Neural cell (in vitro differentiated cells): ENCODE results near the gene ICAM3. TPM values are rescaled to one million over a fixed set of nuclear protein-coding genes. Genes with fewer than 3 reads are reported as not detected.

Experiments
- H2AFZ ChIP-seq: fragments of 200-600, 300-800 bp; sonication (generic), shearing (Covaris generic); 2 replicates; pipeline ENCODE4 v1.6.0; 2014; ENCODE audit warnings: low read depth, mild to moderate bottlenecking, antibody characterized with exemption, low read length, moderate library complexity
- H3F3A ChIP-seq: fragments of 200-600 bp; shearing (Covaris generic); 2 replicates; pipeline ENCODE4 v1.6.1; 2016; ENCODE audit warnings: mild to moderate bottlenecking, moderate library complexity, mixed read lengths, antibody characterized with exemption, low read length; ENCODE audit not compliant: insufficient read depth, poor library complexity, severe bottlenecking
- H3K27ac ChIP-seq: fragments of 200-600, 300-800 bp; sonication (generic), shearing (Covaris generic); 2 replicates; pipeline ENCODE4 v1.5.1; 2014; ENCODE audit warnings: mild to moderate bottlenecking, low read length, moderate library complexity
- H3K27me3 ChIP-seq: fragments of 300-800, 200-600 bp; sonication (generic), shearing (Covaris generic); 2 replicates; pipeline ENCODE4 v1.6.0; 2014; ENCODE audit warnings: mild to moderate bottlenecking, low read depth, low read length, moderate library complexity; ENCODE audit not compliant: insufficient read depth
- H3K36me3 ChIP-seq: fragments of 300-800, 200-600 bp; sonication (generic), shearing (Covaris generic); 2 replicates; pipeline ENCODE4 v1.5.1; 2014; ENCODE audit warnings: mild to moderate bottlenecking, antibody characterized with exemption, low read length, moderate library complexity; ENCODE audit not compliant: insufficient read depth
- H3K4me2 ChIP-seq: fragments of 300-800, 200-600 bp; sonication (generic), shearing (Covaris generic); 2 replicates; pipeline ENCODE4 v1.6.0; 2014; ENCODE audit warnings: mild to moderate bottlenecking, low read length
- H3K4me3 ChIP-seq: fragments of 300-800, 200-600 bp; sonication (generic), shearing (Covaris generic); 2 replicates; pipeline ENCODE4 v1.5.1; 2014; ENCODE audit warnings: mild to moderate bottlenecking, low read length, moderate library complexity
- H3K79me2 ChIP-seq: fragments of 200-600 bp; shearing (Covaris generic); replicated peaks from 2 replicates; pipeline ENCODE4 v1.6.0; 2014; ENCODE audit warnings: mild to moderate bottlenecking, low read length, moderate library complexity; ENCODE audit not compliant: insufficient read depth
- H3K9ac ChIP-seq: fragments of 300-800, 200-600 bp; sonication (generic), shearing (Covaris generic); 2 replicates; pipeline ENCODE4 v1.6.1; 2016; ENCODE audit warnings: mild to moderate bottlenecking, low read length, mixed read lengths
- H3K9me2 ChIP-seq: fragments of 200-600 bp; shearing (Covaris generic); 2 replicates; pipeline ENCODE4 v1.6.1; 2016; ENCODE audit warnings: mild to moderate bottlenecking, low read length, mixed read lengths; ENCODE audit not compliant: insufficient read depth
- H3K9me3 ChIP-seq: fragments of 200-600, 300-800 bp; sonication (generic), shearing (Covaris generic); 2 replicates; pipeline ENCODE4 v1.6.1; 2016; ENCODE audit warnings: mild to moderate bottlenecking, mixed run types, low read length, moderate library complexity, mixed read lengths
- H4K20me1 ChIP-seq: fragments of 200-600 bp; shearing (Covaris generic); 2 replicates; pipeline ENCODE4 v1.6.1; 2016; ENCODE audit warnings: mild to moderate bottlenecking, mixed run types; ENCODE audit not compliant: insufficient read depth
- EP300 ChIP-seq: fragments of 450-650 bp; conservative IDR thresholded peaks from 2 replicates; pipeline ENCODE4 v1.6.1; 2014; ENCODE audit warnings: antibody characterized with exemption, mild to moderate bottlenecking, moderate library complexity; ENCODE audit not compliant: poor library complexity, severe bottlenecking
- EZH2 ChIP-seq: fragments of 200-600, 300-800 bp; shearing (Covaris generic), sonication (generic); IDR thresholded peaks from 2 replicates; pipeline ENCODE4 v1.6.1; 2014; ENCODE audit warnings: antibody characterized with exemption, low read length, borderline replicate concordance, mild to moderate bottlenecking; ENCODE audit not compliant: insufficient read depth, poor library complexity, severe bottlenecking
- MXI1 ChIP-seq: fragments of 450-650 bp; conservative IDR thresholded peaks from 2 replicates; pipeline ENCODE4 v1.6.1; 2014; ENCODE audit warnings: antibody characterized with exemption, mild to moderate bottlenecking; ENCODE audit not compliant: poor library complexity, severe bottlenecking
- POLR2AphosphoS5 ChIP-seq: IDR thresholded peaks from 2 replicates; pipeline ENCODE4 v1.6.1; 2012
- RAD21 ChIP-seq: fragments of 450-650 bp; conservative IDR thresholded peaks from 2 replicates; pipeline ENCODE4 v1.6.1; 2014; ENCODE audit warnings: antibody characterized with exemption, mild to moderate bottlenecking, moderate library complexity
- SMC3 ChIP-seq: fragments of 450-650 bp; conservative IDR thresholded peaks from 2 replicates; pipeline ENCODE4 v1.6.1; 2014; ENCODE audit warnings: antibody characterized with exemption, mild to moderate bottlenecking, moderate library complexity; ENCODE audit not compliant: poor library complexity
- TAF1 ChIP-seq: IDR thresholded peaks from 2 replicates; pipeline ENCODE4 v1.6.1; 2012; ENCODE audit warnings: low read depth
- polyA plus RNA-seq: library from polyadenylated mRNA; depleted of rRNA; stranded (reverse); fragments of >200 nt; gene quantifications from 2 replicates; pipeline ENCODE4 v1.2.3, GENCODE V29; 2014
- TF ChIP-seq, protein P1 (sequence below): fragments of 450-650 bp; IDR thresholded peaks from 2 replicates; pipeline ENCODE4 v1.5.1; 2014; ENCODE audit warnings: antibody characterized with exemption, mild to moderate bottlenecking, moderate library complexity; ENCODE audit not compliant: poor library complexity, severe bottlenecking
- TF ChIP-seq, protein P2 (sequence below): IDR thresholded peaks from 2 replicates; pipeline ENCODE4 v1.6.1; 2012; ENCODE audit warnings: borderline replicate concordance

ICAM3 gene
- polyA plus RNA-seq, 1 donor from 2014 or later = 0.53 TPM

DNA sequence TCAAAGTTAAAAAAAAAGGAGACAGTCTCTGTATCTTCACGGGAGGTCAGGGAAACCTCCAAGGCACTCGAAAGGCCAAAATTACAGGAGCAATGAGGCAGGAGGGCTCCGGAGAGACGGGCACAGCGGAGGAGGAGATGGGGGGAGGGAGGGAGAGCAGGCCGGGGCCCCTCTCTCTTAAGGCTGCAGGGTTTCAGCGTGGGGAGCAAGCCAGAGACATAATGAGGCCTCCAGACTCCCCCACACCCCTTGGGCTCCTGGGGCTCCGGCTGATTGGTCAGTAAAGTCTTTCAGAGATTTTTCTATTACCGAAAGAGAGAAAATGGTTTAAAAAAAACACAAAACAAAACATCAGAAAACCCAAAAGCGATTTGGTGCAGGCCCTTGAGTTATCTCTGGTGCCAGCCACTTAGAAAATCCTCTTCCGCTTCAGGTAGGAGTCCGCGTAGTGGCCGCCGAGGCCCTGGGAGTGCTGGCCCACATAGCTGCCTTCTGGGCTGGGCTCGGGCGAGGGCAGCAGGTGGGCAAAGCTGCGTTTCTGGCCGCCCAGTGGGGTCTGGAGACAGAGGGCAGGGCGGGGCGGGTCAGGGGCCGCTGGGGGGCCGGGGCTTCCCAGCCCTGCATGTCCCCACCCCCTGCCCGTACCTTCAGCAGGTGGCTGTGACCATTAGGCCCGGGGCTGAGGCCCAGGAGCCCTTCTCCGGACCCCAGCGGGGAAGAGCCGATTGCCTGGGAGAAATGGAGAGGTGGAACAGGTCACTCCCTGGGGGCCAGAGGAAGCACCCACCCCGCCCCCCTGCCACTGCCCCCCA is 22.2 kb downstream of the ICAM3 start:
- H2AFZ ChIP-seq = no peak overlapping the region
- H3K9ac ChIP-seq = no peak overlapping the region
- H3K9me3 ChIP-seq = no peaks in the 10 kb centered on the region
- no peak overlapping the region for H3K4me2 ChIP-seq
- H4K20me1 ChIP-seq = no peaks in the 10 kb centered on the region
- no peak overlapping the region for H3K4me3 ChIP-seq
- H3F3A ChIP-seq = no peaks in the 10 kb centered on the region
- no peak overlapping the region for H3K27ac ChIP-seq
- no peaks in the 10 kb centered on the region for H3K36me3 ChIP-seq
- H3K27me3 ChIP-seq = no peaks in the 10 kb centered on the region
- no peaks in the 10 kb centered on the region for H3K79me2 ChIP-seq
- H3K9me2 ChIP-seq = no peaks in the 10 kb centered on the region
- no peak for TF ChIP-seq EZH2
- TF ChIP-seq, protein P1, sequence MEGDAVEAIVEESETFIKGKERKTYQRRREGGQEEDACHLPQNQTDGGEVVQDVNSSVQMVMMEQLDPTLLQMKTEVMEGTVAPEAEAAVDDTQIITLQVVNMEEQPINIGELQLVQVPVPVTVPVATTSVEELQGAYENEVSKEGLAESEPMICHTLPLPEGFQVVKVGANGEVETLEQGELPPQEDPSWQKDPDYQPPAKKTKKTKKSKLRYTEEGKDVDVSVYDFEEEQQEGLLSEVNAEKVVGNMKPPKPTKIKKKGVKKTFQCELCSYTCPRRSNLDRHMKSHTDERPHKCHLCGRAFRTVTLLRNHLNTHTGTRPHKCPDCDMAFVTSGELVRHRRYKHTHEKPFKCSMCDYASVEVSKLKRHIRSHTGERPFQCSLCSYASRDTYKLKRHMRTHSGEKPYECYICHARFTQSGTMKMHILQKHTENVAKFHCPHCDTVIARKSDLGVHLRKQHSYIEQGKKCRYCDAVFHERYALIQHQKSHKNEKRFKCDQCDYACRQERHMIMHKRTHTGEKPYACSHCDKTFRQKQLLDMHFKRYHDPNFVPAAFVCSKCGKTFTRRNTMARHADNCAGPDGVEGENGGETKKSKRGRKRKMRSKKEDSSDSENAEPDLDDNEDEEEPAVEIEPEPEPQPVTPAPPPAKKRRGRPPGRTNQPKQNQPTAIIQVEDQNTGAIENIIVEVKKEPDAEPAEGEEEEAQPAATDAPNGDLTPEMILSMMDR = no peak
- no peak for TF ChIP-seq RAD21
- TF ChIP-seq MXI1 = no peak
- TF ChIP-seq, protein P2, sequence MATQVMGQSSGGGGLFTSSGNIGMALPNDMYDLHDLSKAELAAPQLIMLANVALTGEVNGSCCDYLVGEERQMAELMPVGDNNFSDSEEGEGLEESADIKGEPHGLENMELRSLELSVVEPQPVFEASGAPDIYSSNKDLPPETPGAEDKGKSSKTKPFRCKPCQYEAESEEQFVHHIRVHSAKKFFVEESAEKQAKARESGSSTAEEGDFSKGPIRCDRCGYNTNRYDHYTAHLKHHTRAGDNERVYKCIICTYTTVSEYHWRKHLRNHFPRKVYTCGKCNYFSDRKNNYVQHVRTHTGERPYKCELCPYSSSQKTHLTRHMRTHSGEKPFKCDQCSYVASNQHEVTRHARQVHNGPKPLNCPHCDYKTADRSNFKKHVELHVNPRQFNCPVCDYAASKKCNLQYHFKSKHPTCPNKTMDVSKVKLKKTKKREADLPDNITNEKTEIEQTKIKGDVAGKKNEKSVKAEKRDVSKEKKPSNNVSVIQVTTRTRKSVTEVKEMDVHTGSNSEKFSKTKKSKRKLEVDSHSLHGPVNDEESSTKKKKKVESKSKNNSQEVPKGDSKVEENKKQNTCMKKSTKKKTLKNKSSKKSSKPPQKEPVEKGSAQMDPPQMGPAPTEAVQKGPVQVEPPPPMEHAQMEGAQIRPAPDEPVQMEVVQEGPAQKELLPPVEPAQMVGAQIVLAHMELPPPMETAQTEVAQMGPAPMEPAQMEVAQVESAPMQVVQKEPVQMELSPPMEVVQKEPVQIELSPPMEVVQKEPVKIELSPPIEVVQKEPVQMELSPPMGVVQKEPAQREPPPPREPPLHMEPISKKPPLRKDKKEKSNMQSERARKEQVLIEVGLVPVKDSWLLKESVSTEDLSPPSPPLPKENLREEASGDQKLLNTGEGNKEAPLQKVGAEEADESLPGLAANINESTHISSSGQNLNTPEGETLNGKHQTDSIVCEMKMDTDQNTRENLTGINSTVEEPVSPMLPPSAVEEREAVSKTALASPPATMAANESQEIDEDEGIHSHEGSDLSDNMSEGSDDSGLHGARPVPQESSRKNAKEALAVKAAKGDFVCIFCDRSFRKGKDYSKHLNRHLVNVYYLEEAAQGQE = no peak
- TF ChIP-seq EP300 = no peak
- TF ChIP-seq POLR2AphosphoS5 = no peak
- no peak for TF ChIP-seq TAF1
- no peak for TF ChIP-seq SMC3

DNA sequence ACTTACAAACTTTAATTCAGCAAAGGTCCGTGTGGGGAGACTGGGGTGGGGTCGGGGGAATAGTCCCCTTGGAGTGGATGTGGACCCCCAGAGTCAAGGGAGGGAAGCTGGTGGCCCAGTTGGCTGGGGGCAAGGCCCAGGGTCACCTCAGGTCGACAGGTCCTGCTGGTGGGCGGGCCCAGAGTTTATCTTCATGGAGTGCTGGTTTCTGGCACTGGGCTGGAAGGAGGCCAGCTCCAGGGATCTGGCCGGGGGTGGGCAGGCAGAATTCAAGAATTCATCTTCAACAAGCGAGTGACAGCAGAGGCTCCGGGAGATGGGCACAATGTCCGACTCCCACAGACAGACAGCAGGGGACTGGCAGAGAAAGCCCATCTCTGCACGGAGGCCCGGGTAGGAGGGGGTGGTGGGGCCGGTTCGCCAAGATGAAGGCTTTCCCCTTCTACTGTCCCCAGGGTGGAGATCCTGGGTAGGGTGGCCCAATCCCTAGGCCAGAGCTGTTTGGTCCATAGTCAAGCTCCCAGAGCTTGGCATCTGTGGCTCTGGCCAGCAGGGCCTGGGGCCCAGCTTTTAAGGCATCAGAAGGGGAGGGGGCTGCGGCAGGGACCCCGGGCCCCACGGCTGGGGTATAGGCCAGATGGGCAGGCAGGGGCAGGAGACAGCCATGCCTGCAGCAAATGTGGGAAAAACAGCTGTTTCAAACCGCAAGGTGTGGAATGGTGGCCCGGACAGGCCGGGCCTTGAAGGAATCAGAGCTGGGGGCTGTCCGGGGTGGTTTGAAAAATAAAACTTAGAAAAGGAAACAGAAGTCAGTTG is 23.0 kb downstream of the ICAM3 start:
- Histone ChIP-seq H3K27ac (no peak overlapping the region), H2AFZ (no peak overlapping the region)

More for the DNA sequence above, 23.0 kb downstream of the ICAM3 start:
- H3K27me3 ChIP-seq = no peaks in the 10 kb centered on the region
- H3F3A ChIP-seq = no peaks in the 10 kb centered on the region
- TF ChIP-seq, protein P1 = no peak
- TF ChIP-seq, protein P2 = no peak
- TF ChIP-seq RAD21 (no peak), MXI1 (no peak), EZH2 (no peak), TAF1 (no peak), SMC3 (no peak), EP300 (no peak), POLR2AphosphoS5 (no peak)
- H3K79me2 ChIP-seq = no peaks in the 10 kb centered on the region
- no peaks in the 10 kb centered on the region for H4K20me1 ChIP-seq
- no peaks in the 10 kb centered on the region for H3K9me3 ChIP-seq
- peak overlapping the region; percentile 88 for H3K4me3 ChIP-seq
- no peaks in the 10 kb centered on the region for H3K9me2 ChIP-seq
- H3K36me3 ChIP-seq = no peaks in the 10 kb centered on the region
- no peak overlapping the region for H3K4me2 ChIP-seq
- H3K9ac ChIP-seq = no peak overlapping the region
